GM10248 (cell line): ENCODE measurements around the gene CERS6.

Experiments
- CTCF ChIA-PET: fragments of 300-600 bp; sonication (Branson Sonifier 250); formaldehyde crosslinking; extraction: SDS; loops from one replicate; lab custom pipeline; 2021; ENCODE audit warnings: antibody characterized with exemption; lab: Yijun Ruan, JAX
- POLR2A ChIA-PET: fragments of 350-650 bp; sonication (Branson Sonifier 250); formaldehyde crosslinking; extraction: SDS; loops from one replicate; lab custom pipeline; 2020; ENCODE audit warnings: antibody characterized with exemption; lab: Yijun Ruan, JAX
- DNase-seq: peaks from one replicate; pipeline ENCODE4 v3.0.0; 2012; ENCODE audit errors: extremely low spot score
- CTCF ChIP-seq: IDR thresholded peaks from 2 replicates; pipeline ENCODE4 v1.5.1; 2012; ENCODE audit warnings: mild to moderate bottlenecking, low read depth; ENCODE audit errors: extremely low read depth, missing control alignments, control extremely low read depth

Gene CERS6

DNA sequence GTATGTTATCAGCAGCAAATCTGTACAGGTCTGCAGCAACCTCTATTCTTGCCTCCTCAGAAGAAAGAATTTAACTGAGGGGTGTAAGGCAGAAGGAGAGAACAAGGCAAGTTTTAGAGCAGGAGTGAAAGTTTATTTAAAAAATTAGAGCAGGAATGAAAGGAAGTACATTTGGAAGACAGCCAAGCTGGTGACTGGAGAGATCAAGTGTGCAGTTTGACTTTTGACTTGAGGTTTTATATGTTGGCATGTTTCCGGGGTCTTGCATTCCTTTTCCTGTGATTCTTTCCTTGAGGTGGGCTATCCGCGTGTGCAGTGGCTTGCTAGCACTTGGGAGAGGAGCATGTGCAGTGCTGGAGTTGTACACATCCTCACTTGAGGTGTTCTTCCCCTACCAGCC lies 16.5 kb upstream of the CERS6 start:
- TF ChIP-seq CTCF: no peak

DNA sequence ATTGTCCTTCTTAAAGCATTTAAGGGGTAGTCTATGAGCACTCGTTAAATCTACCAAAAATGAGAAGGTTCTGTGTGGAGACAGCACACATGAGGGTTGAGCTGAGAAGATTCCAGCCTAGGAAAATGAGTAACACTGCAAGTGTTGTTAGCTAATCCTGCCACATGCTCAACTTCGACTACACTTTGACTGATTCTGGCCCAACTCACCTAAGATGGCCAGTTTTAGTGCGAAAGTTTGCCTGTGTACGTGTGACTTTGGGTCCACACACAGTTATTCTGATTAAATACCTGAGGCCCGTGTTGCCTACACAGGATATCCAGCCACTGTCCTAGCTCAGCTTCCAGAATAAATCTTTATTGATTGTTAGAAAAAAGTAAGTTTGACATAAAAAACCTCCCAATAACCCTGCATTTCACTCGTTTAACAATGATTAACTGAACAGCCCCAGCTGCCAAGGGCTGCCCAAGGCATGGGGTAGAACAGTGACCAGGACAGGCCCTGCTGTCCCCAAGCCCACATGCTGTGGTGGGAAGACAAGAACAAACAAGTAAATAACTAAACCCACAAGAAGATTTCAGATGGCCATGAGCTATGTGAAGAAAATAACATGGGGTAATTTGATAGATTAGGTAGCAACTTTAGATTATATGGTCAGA lies 14.7 kb upstream of the CERS6 start:
- no peak for DNase-seq
- POLR2A ChIA-PET: no interaction called here
- CTCF ChIA-PET: interaction anchor here (0.9 to 2.4 kb wide), 5 partner anchors 10 to 57 kb away, joined by 3 to 7 read pairs (median 4); partner anchors contain the start of gene CERS6

More for the DNA sequence above, 16.5 kb upstream of the CERS6 start:
- CTCF ChIA-PET: interaction anchor here (2.4 kb wide), 1 partner anchor 14 kb away, joined by 7 read pairs; no protein-coding TSS in a partner anchor
- POLR2A ChIA-PET: no interaction called here
- no peak for DNase-seq

GRCh38 chr2:168443818-168444217 lies 12.3 kb upstream of the CERS6 start:
- no peak for TF ChIP-seq CTCF
- CTCF ChIA-PET: interaction anchor here (1.6 to 2.0 kb wide), 2 partner anchors 10 to 12 kb away, joined by 4 to 6 read pairs; no protein-coding TSS in a partner anchor
- POLR2A ChIA-PET: no interaction called here
- DNase-seq: no peak

More for the DNA sequence above, 14.7 kb upstream of the CERS6 start:
- no peak for TF ChIP-seq CTCF

DNA sequence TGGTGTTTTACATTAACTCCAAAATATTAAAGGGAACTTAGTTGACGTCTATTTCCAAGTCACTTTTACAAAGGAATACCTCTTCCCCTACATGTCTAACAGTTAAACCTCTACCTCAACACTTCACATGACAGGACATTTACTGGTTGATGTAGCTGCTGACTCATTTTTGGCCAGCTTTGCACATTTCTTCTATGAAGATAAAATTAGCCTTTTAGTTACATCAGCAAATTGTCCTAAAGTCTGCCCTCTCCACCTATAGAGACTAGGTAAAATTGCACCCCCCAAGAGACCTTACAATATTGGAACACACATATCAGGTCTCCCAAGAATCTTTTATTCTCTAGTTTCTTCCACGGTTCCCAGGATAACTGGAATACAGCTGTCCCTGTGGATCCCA lies 10.1 kb upstream of the CERS6 start:
- no peak for TF ChIP-seq CTCF
- CTCF ChIA-PET: interaction anchor here (0.8 to 1.0 kb wide), 3 partner anchors 10 to 36 kb away, joined by 3 read pairs; no protein-coding TSS in a partner anchor
- POLR2A ChIA-PET: no interaction called here
- no peak for DNase-seq

DNA sequence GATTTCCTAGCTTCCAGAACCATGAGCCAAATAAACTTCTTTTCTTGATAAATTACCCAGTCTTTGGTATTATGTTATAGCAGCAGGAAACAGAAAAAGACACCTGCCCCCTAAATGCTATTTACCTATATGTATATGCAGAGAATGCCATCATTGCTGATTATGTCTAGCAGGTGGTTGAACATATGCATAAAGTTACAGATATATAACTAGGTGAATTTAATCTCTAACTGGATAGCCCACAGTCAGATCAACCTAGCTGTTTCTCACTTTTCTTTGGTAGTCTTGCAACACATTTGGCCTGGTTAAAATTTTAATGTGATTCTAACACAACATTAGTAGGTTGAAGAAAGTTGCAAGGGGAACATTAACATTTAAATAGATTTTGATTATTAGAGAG lies 7.1 kb upstream of the CERS6 start:
- no peak for DNase-seq
- TF ChIP-seq CTCF: no peak
- POLR2A ChIA-PET: no interaction called here
- CTCF ChIA-PET: no interaction called here

DNA sequence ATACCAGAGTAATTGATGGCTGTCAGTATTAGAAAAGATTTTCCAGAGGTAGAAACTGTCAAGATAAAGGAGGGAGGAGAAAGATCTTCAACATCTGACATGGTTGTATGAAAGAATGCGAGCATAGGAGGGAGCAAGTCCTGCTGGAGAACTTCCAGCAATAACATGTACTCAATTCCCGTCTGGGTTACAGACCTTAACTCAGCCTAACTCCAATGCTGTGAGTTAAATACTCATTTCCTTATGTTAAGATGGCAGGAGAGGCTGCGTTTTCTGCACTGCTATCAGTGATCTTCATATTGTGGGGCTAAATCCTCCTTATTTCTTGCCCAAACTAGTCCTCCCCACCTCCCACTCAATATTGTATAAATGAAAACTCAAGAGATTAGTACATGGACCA lies 6.7 kb upstream of the CERS6 start:
- POLR2A ChIA-PET: no interaction called here
- no peak for DNase-seq
- TF ChIP-seq CTCF: no peak
- CTCF ChIA-PET: no interaction called here
